ENCODE data around the gene LRRC37B. TPM values are rescaled to one million over a fixed set of nuclear protein-coding genes. Genes with fewer than 3 reads are reported as not detected.

Gene LRRC37B
- total RNA-seq, 2 experiments from 2014 or later = 15.5 to 17.3 TPM

GRCh38 chr17:31997005-31997404 lies 10.2 kb upstream of the LRRC37B start:
- H3K27ac Mint-ChIP-seq = no peak overlapping the region
- no peaks in the 10 kb centered on the region for H3K4me1 Mint-ChIP-seq (ENCODE audit: low read depth)
- intact Hi-C loops (cut with micrococcal nuclease) = no loop called here
- ChIA-PET POLR2A (no interaction called here), CTCF (no interaction called here)
- no peaks in the 10 kb centered on the region for H3K9me3 Mint-ChIP-seq
- H3K36me3 Mint-ChIP-seq (ENCODE audit: low read depth) = peaks cover 38% of the 10 kb centered on the region
- H3K4me3 Mint-ChIP-seq = no peak overlapping the region
- DNase-seq (no peak), ATAC-seq (no peak)
- H3K27me3 Mint-ChIP-seq = no peaks in the 10 kb centered on the region
- no peak for TF ChIP-seq CTCF (IDR thresholded peaks at IDR 0.05)

GRCh38 chr17:32007463-32008298 lies 498 bp downstream of the LRRC37B start:
- Mint-ChIP-seq H3K36me3 (ENCODE audit: low read depth) (peaks cover 14% of the 10 kb centered on the region), H3K4me3 (peak overlapping the region; percentile 83), H3K4me1 (ENCODE audit: low read depth) (peaks cover 34% of the 10 kb centered on the region), H3K27me3 (no peaks in the 10 kb centered on the region), H3K9me3 (no peaks in the 10 kb centered on the region), H3K27ac (peak overlapping the region; percentile 82)
- POLR2A ChIA-PET = interaction anchor here (0.5 to 1.6 kb wide), 11 partner anchors 9 to 190 kb away, joined by 3 to 7 read pairs (median 4); no protein-coding TSS in a partner anchor
- intact Hi-C loops (cut with micrococcal nuclease) = loop anchor here (5.0 kb wide), 1 partner anchor 130 kb away; no protein-coding TSS in a partner anchor
- no peak for TF ChIP-seq CTCF (IDR thresholded peaks at IDR 0.05)
- DNase-seq (peak; percentile 70), ATAC-seq (peak; percentile 63)
- CTCF ChIA-PET = interaction anchor here (0.6 to 4.8 kb wide), 7 partner anchors 9 to 333 kb away, joined by 3 to 49 read pairs (median 4); partner anchors contain the start of gene RHOT1

GRCh38 chr17:32009262-32009542 lies 2.0 kb downstream of the LRRC37B start:
- peak overlapping the region; percentile 83 for H3K4me3 Mint-ChIP-seq
- peaks cover 14% of the 10 kb centered on the region for H3K36me3 Mint-ChIP-seq (ENCODE audit: low read depth)
- no peak for ATAC-seq

GRCh38 chr17:32010114-32010513 lies 2.9 kb downstream of the LRRC37B start:
- CTCF ChIA-PET = no interaction called here
- H3K27ac Mint-ChIP-seq = no peak overlapping the region
- peaks cover 14% of the 10 kb centered on the region for H3K36me3 Mint-ChIP-seq (ENCODE audit: low read depth)
- ATAC-seq (no peak), DNase-seq (no peak)
- POLR2A ChIA-PET = no interaction called here
- peak overlapping the region; percentile 83 for H3K4me3 Mint-ChIP-seq
- no peaks in the 10 kb centered on the region for H3K9me3 Mint-ChIP-seq
- no peaks in the 10 kb centered on the region for H3K27me3 Mint-ChIP-seq
- intact Hi-C loops (cut with micrococcal nuclease) = no loop called here
- no peak for TF ChIP-seq CTCF (IDR thresholded peaks at IDR 0.05)
- peaks cover 37% of the 10 kb centered on the region for H3K4me1 Mint-ChIP-seq (ENCODE audit: low read depth)

More at GRCh38 chr17:32009262-32009542, 2.0 kb downstream of the LRRC37B start:
- DNase-seq = no peak
- Mint-ChIP-seq H3K9me3 (no peaks in the 10 kb centered on the region), H3K4me1 (ENCODE audit: low read depth) (peaks cover 35% of the 10 kb centered on the region), H3K27me3 (no peaks in the 10 kb centered on the region), H3K27ac (peak overlapping the region; percentile 82)
- intact Hi-C loops (cut with micrococcal nuclease) = loop anchor here (5.0 kb wide), 1 partner anchor 128 kb away; no protein-coding TSS in a partner anchor
- no peak for TF ChIP-seq CTCF (IDR thresholded peaks at IDR 0.05)
- CTCF ChIA-PET = interaction anchor here (0.7 to 4.8 kb wide), 4 partner anchors 8 to 412 kb away, joined by 3 to 49 read pairs (median 8); no protein-coding TSS in a partner anchor
- POLR2A ChIA-PET = no interaction called here

All from activated CD8-positive, alpha-beta T cell treated with anti-CD3 and anti-CD28 coated beads for 36 hours (primary cell).